Activated CD8-positive, alpha-beta memory T cell treated with anti-CD3 and anti-CD28 coated beads for 1 hour (primary cell): ENCODE results near the gene LYPD3.
"Not testable (repeated sequence)": the region's sequence is repeated elsewhere in the genome, so short reads cannot be mapped to it uniquely, and the experiment has no call there.

ENCODE experiments used
- DNase-seq, 2 donors: peaks; one replicate each; pipeline ENCODE4 v3.0.0-alpha.2; 2020; ENCODE audit warnings: low read depth in 1 of 2; ENCODE audit errors: extremely low read depth in 1 of 2

LYPD3 gene

GRCh38 chr19:43465468-43466120 is at the start of gene LYPD3:
TSS of gene LYPD3 (minus strand) at chr19:43465608. CDS start at chr19:43465571, 37 bp downstream.
- DNase-seq = no peak

GRCh38 chr19:43512399-43512798 is 47.0 kb upstream of the LYPD3 start:
- DNase-seq = not testable (repeated sequence)

GRCh38 chr19:43511324-43511723 is 45.9 kb upstream of the LYPD3 start:
- DNase-seq = no peak

GRCh38 chr19:43510713-43511112 is 45.3 kb upstream of the LYPD3 start:
- no peak for DNase-seq

GRCh38 chr19:43507880-43508279 is 42.5 kb upstream of the LYPD3 start:
- no peak for DNase-seq

- no peak for DNase-seq
These were observed 41.2 kb upstream of the LYPD3 start for GRCh38 chr19:43506629-43507028.

- no peak for DNase-seq
These were observed 40.5 kb upstream of the LYPD3 start for GRCh38 chr19:43505941-43506340.

GRCh38 chr19:43505186-43505456 is 39.7 kb upstream of the LYPD3 start:
- no peak for DNase-seq

- peak in 1 of 2 donors; percentile 30 for DNase-seq
These were observed 39.2 kb upstream of the LYPD3 start, which contains the start of gene PHLDB3 for GRCh38 chr19:43504426-43505185. TSS of gene PHLDB3 (minus strand) at chr19:43504746. CDS start at chr19:43504118, 628 bp downstream.

GRCh38 chr19:43503501-43504425 is 38.4 kb upstream of the LYPD3 start:
- peak; percentile 98 to 99 for DNase-seq

GRCh38 chr19:43502419-43502976 is 37.1 kb upstream of the LYPD3 start:
- DNase-seq = no peak

GRCh38 chr19:43501661-43502418 is 36.4 kb upstream of the LYPD3 start:
- DNase-seq = no peak

- DNase-seq = no peak
These were observed 33.6 kb upstream of the LYPD3 start for GRCh38 chr19:43499042-43499441.

- DNase-seq = no peak
These were observed 32.9 kb upstream of the LYPD3 start for GRCh38 chr19:43498233-43498842.

GRCh38 chr19:43496960-43497359 is 31.6 kb upstream of the LYPD3 start:
- no peak for DNase-seq

- no peak for DNase-seq
These were observed 29.7 kb upstream of the LYPD3 start for GRCh38 chr19:43495082-43495481.

- DNase-seq = no peak
These were observed 25.4 kb upstream of the LYPD3 start for GRCh38 chr19:43490759-43491158.

- DNase-seq = no peak
These were observed 24.7 kb upstream of the LYPD3 start for GRCh38 chr19:43489979-43490599.

GRCh38 chr19:43489310-43489709 is 23.9 kb upstream of the LYPD3 start:
- no peak for DNase-seq

GRCh38 chr19:43488179-43488578 is 22.8 kb upstream of the LYPD3 start:
- no peak for DNase-seq
